Astrocyte (in vitro differentiated cells and primary cell): ENCODE measurements around the gene ST3GAL2. TPM values are rescaled to one million over a fixed set of nuclear protein-coding genes. Genes with fewer than 3 reads are reported as not detected.

Experiments used
- DNase-seq: peaks from one replicate; pipeline ENCODE4 v3.0.0-alpha.2; 2010; ENCODE audit warnings: low read depth
- FAIRE-seq: peaks from 2 replicates; lab custom pipeline; 2011; peaks lifted over from hg19 to GRCh38; lab: Jason Lieb, UNC
- H2AFZ ChIP-seq: 2 replicates; pipeline ENCODE4 v1.6.0; 2012; ENCODE audit warnings: low read depth, low read length, inconsistent platforms
- H3K27ac ChIP-seq: 2 replicates; pipeline ENCODE4 v1.5.1; 2011; ENCODE audit warnings: low read depth, low read length, inconsistent platforms
- H3K27me3 ChIP-seq: 2 replicates; pipeline ENCODE4 v1.6.0; 2011; ENCODE audit warnings: low read length, inconsistent platforms; ENCODE audit not compliant: insufficient read depth
- H3K36me3 ChIP-seq: 2 replicates; pipeline ENCODE4 v1.5.1; 2011; ENCODE audit warnings: low read length, inconsistent platforms; ENCODE audit not compliant: insufficient read depth
- H3K4me1 ChIP-seq: 2 replicates; pipeline ENCODE4 v1.5.1; 2011; ENCODE audit warnings: low read length, inconsistent platforms; ENCODE audit not compliant: insufficient read depth
- H3K4me2 ChIP-seq: 2 replicates; pipeline ENCODE4 v1.6.0; 2012; ENCODE audit warnings: low read length, inconsistent platforms
- H3K4me3 ChIP-seq: 2 replicates; pipeline ENCODE4 v1.5.1; 2011; ENCODE audit warnings: low read depth, mild to moderate bottlenecking, low read length, inconsistent platforms; ENCODE audit not compliant: insufficient read depth
- H3K79me2 ChIP-seq: 2 replicates; pipeline ENCODE4 v1.6.0; 2012; ENCODE audit warnings: mild to moderate bottlenecking, low read length, inconsistent platforms; ENCODE audit not compliant: insufficient read depth
- H3K9ac ChIP-seq: 2 replicates; pipeline ENCODE4 v1.6.0; 2012; ENCODE audit warnings: mild to moderate bottlenecking, low read length, inconsistent platforms
- H3K9me3 ChIP-seq: 2 replicates; pipeline ENCODE4 v1.5.1; 2012; ENCODE audit warnings: low read depth, mild to moderate bottlenecking, low read length, inconsistent platforms; ENCODE audit not compliant: insufficient read depth
- H4K20me1 ChIP-seq: 2 replicates; pipeline ENCODE4 v1.6.0; 2012; ENCODE audit warnings: low read length, inconsistent platforms; ENCODE audit not compliant: insufficient read depth
- H3K27ac Mint-ChIP-seq: one replicate; pipeline ENCODE4 v1.8.0; 2021; ENCODE audit warnings: mild to moderate bottlenecking, mixed read lengths; ENCODE audit not compliant: unreplicated experiment
- H3K27me3 Mint-ChIP-seq: one replicate; pipeline ENCODE4 v1.8.0; 2021; ENCODE audit warnings: low read depth, mixed read lengths; ENCODE audit not compliant: unreplicated experiment
- H3K36me3 Mint-ChIP-seq: one replicate; pipeline ENCODE4 v1.8.0; 2021; ENCODE audit warnings: low read depth, mixed read lengths; ENCODE audit not compliant: unreplicated experiment
- H3K4me1 Mint-ChIP-seq: one replicate; pipeline ENCODE4 v1.8.0; 2021; ENCODE audit warnings: low read depth, mixed read lengths; ENCODE audit not compliant: unreplicated experiment
- H3K4me3 Mint-ChIP-seq: one replicate; pipeline ENCODE4 v1.8.0; 2021; ENCODE audit warnings: mild to moderate bottlenecking, moderate library complexity, mixed read lengths; ENCODE audit not compliant: unreplicated experiment
- H3K9me3 Mint-ChIP-seq: one replicate; pipeline ENCODE4 v1.8.0; 2021; ENCODE audit warnings: mild to moderate bottlenecking, mixed read lengths; ENCODE audit not compliant: unreplicated experiment
- CTCF ChIP-seq: IDR thresholded peaks from 2 replicates; pipeline ENCODE4 v1.5.1; 2011; ENCODE audit warnings: low read depth, mild to moderate bottlenecking, inconsistent platforms, low read length, moderate library complexity; ENCODE audit not compliant: insufficient read depth
- EZH2 ChIP-seq: IDR thresholded peaks from 2 replicates; pipeline ENCODE4 v1.6.1; 2012; ENCODE audit warnings: mild to moderate bottlenecking, low read length, inconsistent platforms; ENCODE audit not compliant: insufficient read depth
- total RNA-seq: library from RNA; stranded (reverse); gene quantifications from 2 replicates; pipeline ENCODE4 v1.2.1, GENCODE V29; 2021

ST3GAL2 gene
- total RNA-seq, 1 donor from 2014 or later: 108 TPM

GRCh38 chr16:70372921-70373728 is 65.8 kb downstream of the ST3GAL2 start:
- no peak overlapping the region for H3K9ac ChIP-seq
- no peak overlapping the region for H3K4me3 Mint-ChIP-seq
- peaks cover 22% of the 10 kb centered on the region for H3K36me3 ChIP-seq
- no peaks in the 10 kb centered on the region for H3K4me1 Mint-ChIP-seq
- no peak overlapping the region for H2AFZ ChIP-seq
- H3K27ac Mint-ChIP-seq: peak overlapping the region; percentile 44
- FAIRE-seq (no peak), DNase-seq (no peak)
- peaks cover 12% of the 10 kb centered on the region for H3K36me3 Mint-ChIP-seq
- no peaks in the 10 kb centered on the region for H3K4me1 ChIP-seq
- no peaks in the 10 kb centered on the region for H3K27me3 Mint-ChIP-seq
- H3K4me3 ChIP-seq: no peak overlapping the region
- no peaks in the 10 kb centered on the region for H3K79me2 ChIP-seq
- H4K20me1 ChIP-seq: peaks cover 8% of the 10 kb centered on the region
- H3K9me3 Mint-ChIP-seq: no peaks in the 10 kb centered on the region
- H3K27ac ChIP-seq: no peak overlapping the region
- H3K4me2 ChIP-seq: no peak overlapping the region
- no peaks in the 10 kb centered on the region for H3K27me3 ChIP-seq
- no peaks in the 10 kb centered on the region for H3K9me3 ChIP-seq
- TF ChIP-seq CTCF (no peak), EZH2 (no peak)

GRCh38 chr16:70370924-70371323 is 68.0 kb downstream of the ST3GAL2 start:
- H3K4me3 Mint-ChIP-seq: no peak overlapping the region
- H3K27ac Mint-ChIP-seq: no peak overlapping the region
- H4K20me1 ChIP-seq: peaks cover 8% of the 10 kb centered on the region

More at GRCh38 chr16:70370924-70371323, 68.0 kb downstream of the ST3GAL2 start:
- H3K79me2 ChIP-seq: no peaks in the 10 kb centered on the region
- no peaks in the 10 kb centered on the region for H3K9me3 Mint-ChIP-seq
- no peak for DNase-seq
- no peaks in the 10 kb centered on the region for H3K27me3 Mint-ChIP-seq
- TF ChIP-seq CTCF (no peak), EZH2 (no peak)
- peaks cover 20% of the 10 kb centered on the region for H3K36me3 Mint-ChIP-seq
- no peaks in the 10 kb centered on the region for H3K9me3 ChIP-seq
- no peaks in the 10 kb centered on the region for H3K4me1 Mint-ChIP-seq
- no peak overlapping the region for H2AFZ ChIP-seq
- H3K27me3 ChIP-seq: no peaks in the 10 kb centered on the region
- no peak overlapping the region for H3K4me3 ChIP-seq
- FAIRE-seq: no peak
- H3K36me3 ChIP-seq: peaks cover 19% of the 10 kb centered on the region
- H3K27ac ChIP-seq: no peak overlapping the region
- H3K4me2 ChIP-seq: no peak overlapping the region
- no peak overlapping the region for H3K9ac ChIP-seq
- no peaks in the 10 kb centered on the region for H3K4me1 ChIP-seq
